GM12878 (cell line): ENCODE results near the gene LHX5. TPM values are rescaled to one million over a fixed set of nuclear protein-coding genes. Genes with fewer than 3 reads are reported as not detected.

Source experiments
- ATAC-seq: fragments of 200-7000 bp; cut with Tn5 transposase; 3 replicates; pipeline ENCODE4 v1.9.1; 2020; ENCODE audit warnings: mild to moderate bottlenecking, moderate library complexity
- BruUV-seq: library from RNA; stranded (reverse); fragments of 400-500 nt; replicated peaks from 2 replicates; lab custom pipeline; 2021; lab: Mats Ljungman, UMichigan
- CTCF ChIA-PET: fragments of 300-600 bp; sonication (Branson Sonifier 250); formaldehyde crosslinking; extraction: SDS; loops from one replicate; lab custom pipeline; 2021; ENCODE audit warnings: inconsistent platforms; lab: Yijun Ruan, JAX
- POLR2A ChIA-PET: fragments of 350-600 bp; formaldehyde crosslinking; extraction: SDS; loops from one replicate; lab custom pipeline; 2021; ENCODE audit warnings: inconsistent platforms; lab: Charles Lee
- RAD21 ChIA-PET: fragments of 300-600 bp; sonication (Branson Sonifier 250); formaldehyde crosslinking; loops from one replicate; lab custom pipeline; 2023; ENCODE audit warnings: antibody characterized with exemption; ENCODE audit not compliant: unreplicated experiment; lab: Charles Lee
- SMC1A ChIA-PET: fragments of 300-600 bp; sonication (Branson Sonifier 250); formaldehyde crosslinking; loops from one replicate; lab custom pipeline; 2023; ENCODE audit not compliant: unreplicated experiment, uncharacterized antibody; lab: Charles Lee
- DNase-seq: peaks from one replicate; pipeline ENCODE4 v3.0.0-alpha.2; 2011; ENCODE audit warnings: low read depth, low spot score
- FAIRE-seq: peaks from 3 replicates; lab custom pipeline; 2011; peaks lifted over from hg19 to GRCh38; lab: Jason Lieb, UNC
- H2AFZ ChIP-seq: 2 replicates; pipeline ENCODE4 v1.6.0; 2011; ENCODE audit warnings: low read depth, low read length, control low read depth; ENCODE audit not compliant: control insufficient read depth
- H3K27ac ChIP-seq: 2 replicates; pipeline ENCODE4 v1.5.1; 2011; ENCODE audit warnings: control low read depth; ENCODE audit not compliant: control insufficient read depth, insufficient read depth
- H3K27me3 ChIP-seq, 2 experiments: replicated peaks in 1 of 2; 2 replicates each; pipeline versions ENCODE4 v1.6.0 to v1.6.1; 2011; ENCODE audit warnings: low read length in 1 of 2; ENCODE audit not compliant: control insufficient read depth in 2 of 2, insufficient read depth in 2 of 2
- H3K36me3 ChIP-seq, 2 experiments: 2 replicates each; pipeline ENCODE4 v1.5.1; 2011; ENCODE audit warnings: low read length in 1 of 2; ENCODE audit not compliant: control insufficient read depth in 2 of 2, insufficient read depth in 2 of 2
- H3K4me1 ChIP-seq: 2 replicates; pipeline ENCODE4 v1.6.1; 2011; ENCODE audit warnings: mild to moderate bottlenecking, low read length, moderate library complexity, mixed read lengths; ENCODE audit not compliant: control insufficient read depth, insufficient read depth
- H3K4me2 ChIP-seq: 2 replicates; pipeline ENCODE4 v1.6.0; 2011; ENCODE audit warnings: control low read depth; ENCODE audit not compliant: control insufficient read depth, insufficient read depth
- H3K4me3 ChIP-seq: fragments of 200-600 bp; sonication (generic); 2 replicates; pipeline ENCODE4 v1.5.1; 2016
- H3K79me2 ChIP-seq: 2 replicates; pipeline ENCODE4 v1.6.0; 2011; ENCODE audit warnings: low read length; ENCODE audit not compliant: control insufficient read depth, insufficient read depth
- H3K9ac ChIP-seq: 2 replicates; pipeline ENCODE4 v1.8.0; 2011; ENCODE audit warnings: low read length, control low read depth, mixed read lengths; ENCODE audit not compliant: control insufficient read depth, insufficient read depth
- H3K9me3 ChIP-seq: replicated peaks from 3 replicates; pipeline ENCODE4 v1.5.1; 2011; ENCODE audit warnings: mild to moderate bottlenecking, low read length; ENCODE audit not compliant: control insufficient read depth, insufficient read depth
- H4K20me1 ChIP-seq: 2 replicates; pipeline ENCODE4 v1.6.0; 2011; ENCODE audit not compliant: control insufficient read depth, insufficient read depth
- HDAC6 ChIP-seq: fragments of 200-600 bp; sonication (generic); IDR thresholded peaks from one replicate; pipeline ENCODE4 v1.8.0; 2017; ENCODE audit warnings: antibody characterized with exemption; ENCODE audit not compliant: unreplicated experiment
- MAX ChIP-seq: IDR thresholded peaks from 2 replicates; pipeline ENCODE4 v1.6.1; 2012; ENCODE audit warnings: low read depth, low read length, improper control_type of control experiment
- MLLT1 ChIP-seq: fragments of 450-650 bp; IDR thresholded peaks from 2 replicates; pipeline ENCODE4 v1.6.1; 2016; ENCODE audit warnings: mild to moderate bottlenecking
- NFYB ChIP-seq: IDR thresholded peaks from 2 replicates; pipeline ENCODE4 v1.6.1; 2011; ENCODE audit warnings: low read depth, mild to moderate bottlenecking, low read length, improper control_type of control experiment, moderate library complexity; ENCODE audit not compliant: insufficient read depth
- YY1 ChIP-seq: IDR thresholded peaks from 2 replicates; pipeline ENCODE4 v1.6.1; 2011; ENCODE audit warnings: low read depth, mild to moderate bottlenecking, low read length
- ZNF24 ChIP-seq: fragments of 450-650 bp; IDR thresholded peaks from 2 replicates; pipeline ENCODE4 v1.6.1; 2017; ENCODE audit warnings: antibody characterized with exemption, mild to moderate bottlenecking
- WGBS: methylation state at CpG from one replicate; pipeline ENCODE4 v1.1.6; 2016; ENCODE audit warnings: low lambda C conversion rate; ENCODE audit not compliant: insufficient replicate concordance, insufficient coverage; ENCODE audit errors: missing lambda C conversion rate; 5-methylcytosine and 5-hydroxymethylcytosine counted together
- in situ Hi-C: fragments of 300-500 bp; cut with MboI; formaldehyde crosslinking; loops from 9 replicates; pipeline ENCODE4 v1.14.3; 2018; ENCODE audit warnings: mixed read lengths
- intact Hi-C: fragments of 100-400 bp; cut with micrococcal nuclease; formaldehyde crosslinking; loops from one replicate; pipeline ENCODE4 v1.14.2; 2022; ENCODE audit not compliant: unreplicated experiment
- polyA plus RNA-seq, 11 experiments: library from polyadenylated mRNA; depleted of rRNA in 4 of 11; unstranded in 6 of 11; stranded (reverse) in 5 of 11; fragments of >200 nt; fragmentation: Nextera tagmentation in 4 of 11; fragmentation: Illumina TruSeq in 1 of 11; extraction: Ambion mirVana in 4 of 11; extraction: Trizol in 1 of 11; gene quantifications; 1 replicate in 1 of 11; 2 replicates in 10 of 11; pipeline versions ENCODE4 v1.2.1 to v1.2.3, GENCODE V29; 2011 to 2016; ENCODE audit warnings: inconsistent platforms in 2 of 11, missing spikeins in 2 of 11, low read depth in 1 of 11
- total RNA-seq, 4 experiments: library from RNA; depleted of rRNA in 3 of 4; stranded (reverse); fragments of >200 nt in 3 of 4; fragmentation: Illumina TruSeq in 1 of 4; extraction: Trizol in 1 of 4; gene quantifications; 2 replicates each; pipeline versions ENCODE4 v1.2.1 to v1.2.3, GENCODE V29; 2013 to 2021
- TF ChIP-seq, protein P1 (sequence below): fragments of 450-650 bp; IDR thresholded peaks from 2 replicates; pipeline ENCODE4 v1.6.1; 2016; ENCODE audit warnings: mild to moderate bottlenecking, moderate library complexity, borderline replicate concordance

Gene LHX5
- total and polyA plus RNA-seq, 10 of the 15 experiments (the other 5 are each of a cell fraction or from before 2014, with no cell fraction given) = 0.03 TPM; not detected in 9

DNA sequence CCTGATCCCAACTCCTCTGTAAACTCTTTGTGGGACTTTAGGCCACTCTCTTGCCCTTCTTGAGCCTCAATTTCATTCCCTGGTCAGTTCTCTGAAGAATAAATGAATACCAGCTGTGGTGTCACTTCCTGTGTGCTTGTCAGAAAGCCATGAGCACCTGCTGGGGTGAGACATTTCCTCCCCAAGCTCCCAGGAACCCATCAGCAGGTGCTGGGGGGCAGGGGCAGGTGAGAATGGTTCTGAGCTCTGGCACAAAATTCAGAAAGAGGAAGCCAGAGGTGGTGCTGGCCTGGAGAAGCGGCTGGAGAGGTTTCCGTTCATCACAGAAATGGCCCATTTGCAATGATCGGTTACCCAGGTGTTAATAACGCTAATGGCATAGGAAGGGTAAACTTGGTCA, 14.9 kb downstream of the LHX5 start:
- Histone ChIP-seq H3K79me2 (no peaks in the 10 kb centered on the region), H3K27me3 (no peaks in the 10 kb centered on the region; a peak in 1 of 4 replicates), H3K9ac (no peak overlapping the region), H3K27ac (no peak overlapping the region), H3K36me3 (no peaks in the 10 kb centered on the region), H4K20me1 (no peaks in the 10 kb centered on the region), H3K4me3 (no peak overlapping the region), H3K4me1 (no peaks in the 10 kb centered on the region), H2AFZ (no peak overlapping the region), H3K9me3 (no peaks in the 10 kb centered on the region), H3K4me2 (no peak overlapping the region)
- TF ChIP-seq MAX (no peak), MLLT1 (no peak), HDAC6 (no peak), NFYB (no peak), YY1 (no peak), ZNF24 (no peak)
- TF ChIP-seq, protein P1, sequence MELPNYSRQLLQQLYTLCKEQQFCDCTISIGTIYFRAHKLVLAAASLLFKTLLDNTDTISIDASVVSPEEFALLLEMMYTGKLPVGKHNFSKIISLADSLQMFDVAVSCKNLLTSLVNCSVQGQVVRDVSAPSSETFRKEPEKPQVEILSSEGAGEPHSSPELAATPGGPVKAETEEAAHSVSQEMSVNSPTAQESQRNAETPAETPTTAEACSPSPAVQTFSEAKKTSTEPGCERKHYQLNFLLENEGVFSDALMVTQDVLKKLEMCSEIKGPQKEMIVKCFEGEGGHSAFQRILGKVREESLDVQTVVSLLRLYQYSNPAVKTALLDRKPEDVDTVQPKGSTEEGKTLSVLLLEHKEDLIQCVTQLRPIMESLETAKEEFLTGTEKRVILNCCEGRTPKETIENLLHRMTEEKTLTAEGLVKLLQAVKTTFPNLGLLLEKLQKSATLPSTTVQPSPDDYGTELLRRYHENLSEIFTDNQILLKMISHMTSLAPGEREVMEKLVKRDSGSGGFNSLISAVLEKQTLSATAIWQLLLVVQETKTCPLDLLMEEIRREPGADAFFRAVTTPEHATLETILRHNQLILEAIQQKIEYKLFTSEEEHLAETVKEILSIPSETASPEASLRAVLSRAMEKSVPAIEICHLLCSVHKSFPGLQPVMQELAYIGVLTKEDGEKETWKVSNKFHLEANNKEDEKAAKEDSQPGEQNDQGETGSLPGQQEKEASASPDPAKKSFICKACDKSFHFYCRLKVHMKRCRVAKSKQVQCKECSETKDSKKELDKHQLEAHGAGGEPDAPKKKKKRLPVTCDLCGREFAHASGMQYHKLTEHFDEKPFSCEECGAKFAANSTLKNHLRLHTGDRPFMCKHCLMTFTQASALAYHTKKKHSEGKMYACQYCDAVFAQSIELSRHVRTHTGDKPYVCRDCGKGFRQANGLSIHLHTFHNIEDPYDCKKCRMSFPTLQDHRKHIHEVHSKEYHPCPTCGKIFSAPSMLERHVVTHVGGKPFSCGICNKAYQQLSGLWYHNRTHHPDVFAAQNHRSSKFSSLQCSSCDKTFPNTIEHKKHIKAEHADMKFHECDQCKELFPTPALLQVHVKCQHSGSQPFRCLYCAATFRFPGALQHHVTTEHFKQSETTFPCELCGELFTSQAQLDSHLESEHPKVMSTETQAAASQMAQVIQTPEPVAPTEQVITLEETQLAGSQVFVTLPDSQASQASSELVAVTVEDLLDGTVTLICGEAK = no peak
- FAIRE-seq = no peak
- DNase-seq = no peak
- WGBS = 68% methylated on average over 4 of the region's 4 CpGs
- intact Hi-C loops = no loop called here
- ChIA-PET CTCF (interaction anchor here (1.0 to 1.1 kb wide), 2 partner anchors 31 to 524 kb away, joined by 3 to 4 read pairs; no protein-coding TSS in a partner anchor), RAD21 (no interaction called here), SMC1A (interaction anchor here (0.5 kb wide), 1 partner anchor 412 kb away, joined by 3 read pairs; no protein-coding TSS in a partner anchor), POLR2A (no interaction called here)
- no peak; the same call in 2 of the 3 replicates for ATAC-seq
- BruUV-seq = no TSS peak
- in situ Hi-C loops = no loop called here
